ENCODE results near the gene DDX49.

DDX49 gene

GRCh38 chr19:18897094-18898029, 22.2 kb upstream of the DDX49 start:
- DNase-seq (ENCODE audit: low read depth): no peak
- TF ChIP-seq CTCF (IDR thresholded peaks at IDR 0.05; ENCODE audit: control insufficient read depth, extremely low read depth, insufficient read depth): no peak
- no peak overlapping the region for H3K4me3 ChIP-seq (ENCODE audit: low read depth, low read length)

- DNase-seq (ENCODE audit: low read depth): no peak
- H3K4me3 ChIP-seq (ENCODE audit: low read depth, low read length): no peak overlapping the region
- TF ChIP-seq CTCF (IDR thresholded peaks at IDR 0.05; ENCODE audit: control insufficient read depth, extremely low read depth, insufficient read depth): no peak
Observed at GRCh38 chr19:18898081-18898606, 21.4 kb upstream of the DDX49 start.

- DNase-seq (ENCODE audit: low read depth): no peak
- no peak overlapping the region for H3K4me3 ChIP-seq (ENCODE audit: low read depth, low read length)
- no peak for TF ChIP-seq CTCF (IDR thresholded peaks at IDR 0.05; ENCODE audit: control insufficient read depth, extremely low read depth, insufficient read depth)
Observed at GRCh38 chr19:18898607-18899408, 20.7 kb upstream of the DDX49 start.

- TF ChIP-seq CTCF (IDR thresholded peaks at IDR 0.05; ENCODE audit: control insufficient read depth, extremely low read depth, insufficient read depth): no peak
- H3K4me3 ChIP-seq (ENCODE audit: low read depth, low read length): no peak overlapping the region
- no peak for DNase-seq (ENCODE audit: low read depth)
Observed at GRCh38 chr19:18899624-18900560, 19.6 kb upstream of the DDX49 start.

GRCh38 chr19:18900700-18901481, 18.6 kb upstream of the DDX49 start:
- H3K4me3 ChIP-seq (ENCODE audit: low read depth, low read length): no peak overlapping the region
- no peak for DNase-seq (ENCODE audit: low read depth)
- TF ChIP-seq CTCF (IDR thresholded peaks at IDR 0.05; ENCODE audit: control insufficient read depth, extremely low read depth, insufficient read depth): no peak

Data from LNCaP clone FGC (cell line).